HG02678 (cell line): Measurements from ENCODE around the gene CT47A7.
"Not testable (repeated sequence)": the region's sequence is repeated elsewhere in the genome, so short reads cannot be mapped to it uniquely, and the experiment has no call there.

Source experiments
- ATAC-seq: cut with Tn5 transposase; IDR thresholded peaks from one replicate; pipeline ENCODE4 v1.9.1; 2021; ENCODE audit warnings: mild to moderate bottlenecking, moderate library complexity; ENCODE audit not compliant: unreplicated experiment

The CT47A7 gene

GRCh38 chrX:120956500-120956899, at the start of gene CT47A7:
CT47A7 (minus strand) TSS chrX:120956600; CDS start chrX:120956345, 255 bp downstream.
- ATAC-seq: not testable (repeated sequence)

- ATAC-seq: no peak
Observed at GRCh38 chrX:121000589-121000988, 44.2 kb upstream of the CT47A7 start.

GRCh38 chrX:120999413-120999812, 43.0 kb upstream of the CT47A7 start:
- no peak for ATAC-seq

- not testable (repeated sequence) for ATAC-seq
Observed at GRCh38 chrX:120985660-120986059, 29.3 kb upstream of the CT47A7 start, which contains the start of gene CT47A1. CT47A1 (minus strand) TSS chrX:120985760; CDS start chrX:120985529, 231 bp downstream.
